IPS-11a (cell line): ENCODE results near the gene PHACTR3.
"Not testable (repeated sequence)": the region's sequence is repeated elsewhere in the genome, so short reads cannot be mapped to it uniquely, and the experiment has no call there.

ENCODE experiments used
- H3K4me3 ChIP-seq: one replicate; pipeline ENCODE4 v1.5.1; 2013; ENCODE audit warnings: low read depth, low read length, control low read depth

The PHACTR3 gene

DNA sequence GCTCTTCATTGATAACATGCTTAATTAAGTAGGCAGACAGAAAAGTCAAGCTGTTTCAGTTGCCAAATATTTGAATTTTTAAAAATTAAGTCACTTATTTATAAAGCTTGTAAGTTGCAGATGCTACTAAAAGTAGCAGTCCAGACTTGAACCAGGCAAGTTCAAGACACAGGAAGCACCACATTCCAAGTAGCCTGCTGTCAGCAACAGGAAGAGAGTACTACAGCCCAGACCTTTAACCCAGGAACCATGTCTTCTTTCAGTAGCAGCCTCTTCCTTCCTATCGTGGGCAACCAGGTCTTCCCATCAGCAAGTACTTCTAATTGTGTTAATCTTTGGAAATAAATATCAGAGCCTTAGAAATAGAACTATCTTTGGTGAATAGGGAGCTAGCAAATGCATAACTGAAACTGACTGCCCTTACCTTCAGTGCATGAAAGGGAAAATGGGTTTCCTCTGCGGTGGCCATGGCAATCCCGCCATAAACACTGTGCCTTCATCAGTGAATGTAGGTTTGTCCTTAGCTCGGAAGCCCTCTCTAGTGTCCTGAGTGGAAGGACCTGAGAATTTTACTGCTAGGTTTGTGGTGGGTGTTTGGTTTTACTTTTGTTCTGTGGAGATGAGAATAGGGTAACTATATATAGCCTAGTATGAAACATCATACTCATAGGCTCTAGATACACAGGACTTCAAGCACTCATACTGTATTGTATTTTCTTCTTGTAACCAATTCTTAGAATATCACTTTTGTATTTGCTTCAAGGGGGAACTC, 233.5 kb downstream of the PHACTR3 start:
- no peak overlapping the region for H3K4me3 ChIP-seq

DNA sequence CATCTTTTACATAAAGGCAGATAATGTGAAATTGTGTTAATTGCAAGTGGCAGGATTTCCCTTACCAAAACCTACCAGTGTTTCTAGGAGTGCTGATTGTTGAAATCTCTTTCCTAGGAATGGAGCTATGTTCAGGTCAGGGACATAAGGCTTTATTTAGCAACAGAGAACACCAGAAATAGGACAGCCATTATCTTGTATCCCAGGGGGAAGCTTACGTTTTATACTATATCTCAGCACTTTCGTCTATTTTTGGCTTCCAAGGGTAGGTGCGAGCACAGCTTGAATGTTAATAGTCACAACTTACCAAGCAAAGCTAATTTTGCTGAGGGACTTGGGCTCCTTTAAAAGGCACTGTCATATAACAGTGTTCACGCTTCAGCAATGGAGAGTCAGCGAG, 235.1 kb downstream of the PHACTR3 start:
- H3K4me3 ChIP-seq, result no peak overlapping the region

DNA sequence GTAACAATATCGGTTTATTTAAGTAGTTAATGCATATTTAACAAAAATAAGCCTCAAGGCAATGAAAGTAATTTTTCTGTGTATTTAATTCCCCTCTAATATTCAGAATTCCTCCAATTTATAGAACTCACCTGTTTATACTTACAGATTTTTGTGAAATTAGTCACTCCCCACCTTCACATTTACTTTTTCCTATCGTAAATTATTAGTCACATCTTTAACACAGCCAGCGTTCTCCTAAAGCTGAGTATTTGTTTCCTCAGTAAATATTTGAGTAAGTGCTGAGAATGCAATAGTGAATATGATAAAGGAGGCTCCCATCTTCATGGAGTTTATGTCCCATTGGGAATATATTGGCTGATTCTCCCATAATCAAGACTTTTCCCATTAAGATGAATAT, 241.1 kb downstream of the PHACTR3 start:
- H3K4me3 ChIP-seq, result no peak overlapping the region

DNA sequence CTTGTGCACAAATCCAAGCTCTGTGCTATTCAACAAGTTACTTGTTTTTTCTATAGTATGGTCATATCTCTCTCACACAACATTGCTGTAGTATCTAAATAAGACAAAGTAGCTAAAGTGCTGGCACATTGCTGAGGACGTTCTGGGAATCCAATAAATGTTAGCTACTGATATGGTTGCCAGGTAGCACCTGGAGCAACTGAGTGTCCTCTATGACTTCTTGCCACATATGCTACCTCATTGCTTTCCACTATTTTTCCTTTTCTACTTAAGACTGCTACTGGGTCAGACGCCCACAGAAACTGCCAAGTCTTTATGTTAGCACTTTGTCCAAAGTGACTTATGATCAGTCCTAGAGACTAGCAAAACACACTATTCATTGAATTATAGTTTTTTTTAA, 243.8 kb downstream of the PHACTR3 start:
- no peak overlapping the region for H3K4me3 ChIP-seq

DNA sequence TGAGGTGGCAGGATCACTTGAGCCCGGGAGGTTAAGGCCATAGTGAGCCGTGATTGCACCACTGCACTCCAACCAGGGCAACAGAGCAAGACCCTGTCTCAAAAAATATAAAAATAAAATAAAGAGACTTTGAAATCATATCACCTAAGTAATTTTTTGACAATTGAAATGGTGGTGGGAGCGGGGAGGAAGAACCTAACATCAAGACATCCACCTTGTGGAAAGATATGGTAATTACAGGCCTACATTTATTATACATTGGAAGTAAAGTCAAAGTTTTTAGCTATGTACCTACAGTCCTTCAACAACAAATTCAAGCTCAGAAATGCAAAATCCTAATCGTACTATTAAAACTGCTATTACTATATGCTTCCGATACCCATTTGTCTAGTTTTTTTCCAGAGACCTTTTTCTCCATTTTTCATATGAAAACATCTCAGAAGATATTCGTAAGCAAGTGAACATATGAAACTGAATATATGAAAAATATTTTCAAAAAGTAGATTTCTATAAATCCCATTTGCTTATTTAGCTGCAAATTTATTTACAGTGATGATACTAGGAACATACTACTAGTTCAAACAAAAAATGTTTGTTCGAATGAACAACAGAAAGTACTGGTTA, 245.8 kb downstream of the PHACTR3 start:
- no peak overlapping the region for H3K4me3 ChIP-seq

DNA sequence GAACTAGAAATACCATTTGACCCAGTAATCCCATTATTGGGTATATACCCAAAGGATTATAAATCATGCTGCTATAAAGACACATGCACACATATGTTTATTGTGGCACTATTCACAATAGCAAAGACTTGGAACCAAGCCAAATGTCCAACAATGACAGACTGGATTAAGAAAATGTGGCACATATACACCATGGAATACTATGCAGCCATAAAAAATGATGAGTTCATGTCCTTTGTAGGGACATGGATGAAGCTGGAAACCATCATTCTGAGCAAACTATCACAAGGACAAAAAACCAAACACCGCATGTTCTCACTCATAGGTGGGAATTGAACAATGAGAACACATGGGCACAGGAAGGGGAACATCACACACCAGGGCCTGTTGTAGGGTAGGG, 252.2 kb downstream of the PHACTR3 start:
- not testable (repeated sequence) for H3K4me3 ChIP-seq

DNA sequence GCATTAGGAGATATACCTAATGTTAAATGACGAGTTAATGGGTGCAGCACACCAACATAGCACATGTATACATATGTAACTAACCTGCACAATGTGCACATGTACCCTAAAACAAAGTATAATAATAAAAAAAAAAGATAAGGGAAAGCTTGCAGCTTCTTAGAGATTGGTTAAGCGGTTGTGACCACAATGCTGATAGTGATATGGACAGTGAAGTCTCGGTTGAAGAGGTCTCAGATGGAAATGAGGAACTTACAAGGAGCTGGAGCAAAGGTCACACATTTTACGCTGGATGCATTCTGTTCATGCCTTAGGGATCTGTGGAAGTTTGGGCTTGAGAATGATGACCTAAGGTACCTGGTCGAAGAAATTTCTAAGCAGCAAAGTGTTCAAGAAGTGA, 252.6 kb downstream of the PHACTR3 start:
- H3K4me3 ChIP-seq, result not testable (repeated sequence)

DNA sequence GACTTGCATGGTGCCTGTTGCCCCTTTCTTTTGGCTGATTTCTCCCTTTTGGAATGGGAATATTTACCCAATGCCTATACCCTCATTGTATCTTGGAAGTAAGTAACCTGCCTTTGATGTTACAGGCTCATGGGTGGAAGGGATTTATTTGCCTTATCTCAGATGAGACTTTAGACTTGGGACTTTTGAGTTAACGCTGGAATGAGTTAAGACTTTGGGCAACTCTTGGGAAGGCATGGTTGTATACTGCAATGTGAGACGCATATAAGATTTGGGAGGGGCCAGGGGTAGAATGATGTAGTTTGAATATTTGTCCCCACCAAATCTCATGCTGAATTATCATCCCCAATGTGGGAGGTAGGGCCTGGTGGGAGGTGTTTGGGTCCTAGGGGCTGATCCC, 253.6 kb downstream of the PHACTR3 start:
- no peak overlapping the region for H3K4me3 ChIP-seq

DNA sequence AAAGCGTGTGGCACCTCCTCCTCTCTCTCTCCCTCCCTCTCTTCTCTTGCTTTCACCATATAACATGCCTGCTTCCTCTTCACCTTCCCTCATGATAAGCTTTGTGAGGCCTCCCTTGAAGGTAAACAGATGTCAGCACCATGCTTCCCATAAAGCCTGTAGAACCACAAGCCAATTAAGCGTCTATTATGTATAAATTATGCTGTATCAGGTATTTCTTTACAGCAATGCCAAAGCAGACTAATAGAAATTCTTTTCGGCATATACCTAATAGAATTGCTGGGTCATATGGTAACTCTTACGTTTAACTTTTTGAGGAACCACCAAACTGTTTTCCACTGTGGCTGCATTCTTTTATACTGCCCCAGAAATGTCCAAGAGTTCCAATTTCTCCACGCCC, 254.1 kb downstream of the PHACTR3 start:
- H3K4me3 ChIP-seq, result no peak overlapping the region

DNA sequence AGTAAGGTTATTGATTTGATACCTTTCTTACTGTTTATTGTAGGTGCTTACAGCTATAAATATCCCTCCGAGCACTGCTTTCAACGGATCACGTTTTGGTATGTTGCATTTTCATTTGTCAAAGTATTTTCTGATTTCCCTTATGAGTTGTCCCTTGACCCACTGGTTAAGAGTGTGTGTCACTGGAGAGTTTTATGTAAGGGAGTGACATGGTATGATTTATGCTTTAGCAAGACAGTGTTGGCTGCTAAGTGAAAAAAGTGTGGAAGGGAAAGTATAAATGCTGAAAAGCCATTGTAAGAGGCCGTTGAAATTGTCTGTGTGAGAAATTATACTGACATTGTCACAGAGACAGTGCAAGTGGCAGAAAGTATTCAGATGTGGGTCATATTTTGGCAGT, 257.1 kb downstream of the PHACTR3 start:
- no peak overlapping the region for H3K4me3 ChIP-seq

DNA sequence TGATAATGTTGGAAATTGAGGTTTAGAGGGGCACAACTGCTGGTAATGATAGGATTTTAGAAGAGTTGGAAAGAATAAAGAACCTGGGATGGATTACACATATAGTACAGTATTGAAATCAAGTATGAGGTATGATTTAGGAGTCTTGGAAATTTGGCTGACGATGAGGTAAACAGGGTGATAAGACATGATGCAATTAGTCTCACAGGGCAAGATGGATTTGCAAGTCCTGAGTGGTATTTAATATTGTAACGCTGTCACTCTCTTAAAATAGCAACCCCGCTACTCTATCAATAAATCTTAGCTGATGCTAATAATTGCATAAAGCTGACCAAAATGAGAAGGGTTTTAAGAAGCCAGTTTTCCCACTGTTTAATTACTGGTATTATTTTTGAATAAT, 258.7 kb downstream of the PHACTR3 start:
- H3K4me3 ChIP-seq, result no peak overlapping the region

DNA sequence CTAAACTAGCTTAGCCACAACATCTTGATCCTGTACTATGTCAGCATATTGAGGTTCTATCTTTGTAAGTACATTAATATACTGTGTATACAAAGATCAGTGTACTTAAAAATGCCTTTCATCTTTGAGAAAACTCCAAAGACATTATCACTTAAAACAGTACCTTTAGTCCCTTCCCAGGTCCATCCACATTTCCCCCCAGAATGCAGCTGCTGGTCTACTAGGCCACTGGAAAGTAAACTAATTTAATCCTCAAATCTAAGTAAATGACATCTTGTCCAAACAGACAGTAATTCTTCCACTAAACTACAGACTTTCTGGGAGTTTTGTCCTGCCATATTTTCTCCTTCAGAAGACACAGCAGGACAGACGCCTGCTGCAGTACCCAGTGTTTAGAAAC, 260.4 kb downstream of the PHACTR3 start:
- H3K4me3 ChIP-seq, result no peak overlapping the region

DNA sequence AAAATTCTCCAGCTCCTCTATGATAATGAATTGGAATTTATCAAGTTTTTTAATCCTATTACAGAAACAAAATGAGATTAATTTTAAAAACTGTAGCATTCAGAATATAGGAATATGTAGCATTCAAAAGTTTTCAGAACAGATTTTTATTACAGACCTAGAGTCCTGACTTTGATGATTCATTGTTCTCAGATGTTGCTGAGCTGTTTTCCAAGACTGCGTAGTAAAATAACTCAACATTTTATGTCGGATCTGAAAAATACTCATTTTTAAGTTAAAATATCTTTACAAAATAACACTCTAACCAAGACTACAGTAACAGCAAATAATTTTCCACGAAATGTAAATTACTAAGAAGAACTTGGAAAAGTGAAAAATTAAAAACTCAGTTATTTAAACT, 262.0 kb downstream of the PHACTR3 start:
- H3K4me3 ChIP-seq, result no peak overlapping the region

DNA sequence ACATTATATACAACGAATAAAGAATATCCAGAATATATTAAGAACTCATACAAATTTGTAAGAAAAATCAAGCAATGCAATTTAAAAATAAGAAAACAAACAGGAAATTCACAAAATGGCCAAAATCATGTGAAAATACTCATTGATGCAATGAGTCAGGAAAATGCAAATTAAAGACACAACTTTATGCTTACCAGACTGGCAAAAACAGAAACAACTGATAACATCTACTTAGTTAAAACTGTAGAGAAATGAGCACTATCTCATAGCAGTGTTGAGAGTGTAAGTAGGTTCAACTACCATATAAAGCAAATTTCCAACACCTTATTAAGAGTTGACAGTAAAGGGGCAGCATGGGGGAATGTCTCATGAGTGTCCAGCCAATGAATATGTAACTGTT, 266.8 kb downstream of the PHACTR3 start:
- H3K4me3 ChIP-seq, result no peak overlapping the region

DNA sequence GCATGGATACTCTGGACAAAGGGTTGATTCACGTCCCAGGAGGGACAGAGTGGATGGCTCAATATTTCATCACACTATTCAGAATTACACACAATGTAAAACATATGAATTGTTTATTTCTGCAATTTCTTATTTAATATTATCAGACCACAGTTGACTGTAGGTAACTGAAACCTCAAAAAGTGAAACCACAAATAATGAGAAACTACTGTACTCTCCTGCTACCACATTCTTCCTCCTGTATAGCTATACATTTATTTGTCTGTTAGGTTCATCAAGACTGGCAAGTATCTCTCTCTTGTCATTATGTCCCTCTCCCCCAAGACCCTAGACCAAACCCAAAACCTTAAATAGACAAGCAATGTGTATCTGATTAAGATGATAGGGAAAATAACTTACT, 269.1 kb downstream of the PHACTR3 start:
- no peak overlapping the region for H3K4me3 ChIP-seq

DNA sequence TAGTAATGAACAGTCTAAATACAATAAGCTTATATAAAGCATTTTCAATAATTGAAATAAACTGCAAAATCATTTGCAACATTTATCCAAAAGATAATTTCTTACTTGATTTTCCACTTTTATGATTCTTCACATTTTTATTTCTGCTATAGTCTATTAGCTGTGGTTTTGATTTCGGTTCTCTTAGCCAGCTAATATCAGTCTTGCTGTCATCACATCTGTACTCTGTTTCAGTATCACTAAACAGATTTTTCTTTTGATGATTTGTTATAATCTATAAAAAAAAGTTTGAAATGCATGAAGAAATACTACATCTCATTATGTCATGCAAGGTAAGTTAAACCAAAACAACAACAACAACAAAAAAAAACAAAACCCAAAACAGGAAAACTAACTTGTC, 275.9 kb downstream of the PHACTR3 start:
- H3K4me3 ChIP-seq, result no peak overlapping the region

DNA sequence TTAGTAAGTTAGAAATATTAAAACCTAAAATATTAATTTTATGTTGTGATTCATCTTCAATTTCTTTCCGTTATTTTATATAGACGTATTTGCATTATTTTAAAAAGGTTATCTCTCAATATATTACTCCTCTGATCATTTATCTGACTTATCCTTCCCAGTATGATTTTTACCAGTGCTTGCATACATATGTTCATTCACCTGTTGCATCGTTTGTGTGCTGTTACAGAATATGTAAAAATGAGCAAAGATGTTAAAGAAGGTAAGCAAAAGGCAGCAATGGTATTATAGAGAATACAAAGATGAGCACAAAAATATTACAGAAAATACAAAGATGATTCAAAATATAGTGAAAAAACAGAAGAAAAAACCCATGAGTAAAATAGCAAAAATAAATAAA, 280.2 kb downstream of the PHACTR3 start:
- no peak overlapping the region for H3K4me3 ChIP-seq

DNA sequence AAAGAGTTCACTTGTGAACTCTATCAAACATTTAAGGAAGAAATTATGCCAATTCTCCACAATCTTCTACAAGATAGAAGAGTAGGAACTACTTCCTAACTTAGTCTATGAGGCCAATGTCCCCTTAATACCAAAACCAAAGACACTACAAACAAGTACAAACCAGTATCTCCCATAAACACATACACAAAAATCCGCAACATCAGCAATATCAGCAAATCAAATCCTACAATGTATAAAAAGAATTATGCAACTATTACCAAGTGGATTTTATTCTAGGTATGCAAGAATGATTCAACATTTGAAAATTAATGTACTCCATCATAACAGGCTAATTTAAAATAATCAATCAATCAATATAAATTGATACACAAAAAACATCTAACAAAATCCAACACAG, 283.7 kb downstream of the PHACTR3 start:
- no peak overlapping the region for H3K4me3 ChIP-seq

DNA sequence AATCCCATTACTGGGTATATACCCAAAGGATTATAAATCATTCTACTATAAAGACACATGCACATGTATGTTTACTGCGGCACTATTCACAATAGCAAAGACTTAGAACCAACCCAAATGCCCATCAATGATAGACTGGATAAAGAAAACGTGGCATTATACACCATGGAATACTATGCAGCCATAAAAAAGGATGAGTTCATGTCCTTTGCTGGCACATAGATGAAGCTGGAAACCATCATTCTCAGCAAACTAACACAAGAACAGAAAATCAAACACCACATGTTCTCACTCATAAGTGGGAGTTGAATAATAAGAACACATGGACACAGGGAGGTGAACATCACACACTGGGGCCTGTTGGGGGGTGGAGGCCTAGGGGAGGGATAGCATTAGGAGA, 285.7 kb downstream of the PHACTR3 start:
- not testable (repeated sequence) for H3K4me3 ChIP-seq

DNA sequence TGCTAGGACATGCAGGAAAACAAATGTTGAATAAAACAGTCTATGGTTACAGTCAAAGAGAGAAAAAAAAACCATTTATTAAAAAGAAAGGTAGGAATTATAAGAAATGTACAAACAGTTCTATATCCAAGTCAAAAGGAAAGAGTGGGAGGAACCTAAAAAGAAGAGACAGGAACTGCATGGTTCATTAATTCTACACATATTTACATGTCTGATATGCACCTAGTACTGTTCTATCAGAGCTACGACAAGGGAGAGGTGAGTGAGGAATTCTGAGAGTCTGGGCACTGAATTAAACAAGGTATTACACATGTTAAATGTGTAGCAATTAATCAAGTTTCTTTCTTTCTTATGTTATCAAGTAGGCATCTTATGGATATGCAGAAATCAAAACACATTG, 287.2 kb downstream of the PHACTR3 start:
- H3K4me3 ChIP-seq, result no peak overlapping the region

DNA sequence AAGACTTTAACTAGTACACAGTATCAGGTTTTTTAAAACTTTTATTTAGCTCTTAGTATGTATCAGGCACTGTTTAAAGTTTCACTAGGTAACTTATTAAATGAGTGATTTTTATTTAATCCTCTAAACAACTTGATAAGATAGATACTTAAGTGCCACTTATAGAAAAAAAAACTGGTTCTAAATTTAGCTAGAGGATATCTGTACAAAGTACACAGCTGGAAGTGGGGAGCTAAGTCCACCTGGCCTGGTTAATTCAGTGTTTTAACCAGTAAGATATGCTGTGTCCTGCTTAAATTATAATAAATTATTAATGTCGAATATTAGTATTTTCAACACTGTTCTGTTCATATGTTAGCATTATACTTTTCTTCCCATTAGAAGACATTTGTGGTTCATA, 291.6 kb downstream of the PHACTR3 start:
- H3K4me3 ChIP-seq, result no peak overlapping the region
